ENCODE measurements around the gene LAG3.

LAG3 gene

DNA sequence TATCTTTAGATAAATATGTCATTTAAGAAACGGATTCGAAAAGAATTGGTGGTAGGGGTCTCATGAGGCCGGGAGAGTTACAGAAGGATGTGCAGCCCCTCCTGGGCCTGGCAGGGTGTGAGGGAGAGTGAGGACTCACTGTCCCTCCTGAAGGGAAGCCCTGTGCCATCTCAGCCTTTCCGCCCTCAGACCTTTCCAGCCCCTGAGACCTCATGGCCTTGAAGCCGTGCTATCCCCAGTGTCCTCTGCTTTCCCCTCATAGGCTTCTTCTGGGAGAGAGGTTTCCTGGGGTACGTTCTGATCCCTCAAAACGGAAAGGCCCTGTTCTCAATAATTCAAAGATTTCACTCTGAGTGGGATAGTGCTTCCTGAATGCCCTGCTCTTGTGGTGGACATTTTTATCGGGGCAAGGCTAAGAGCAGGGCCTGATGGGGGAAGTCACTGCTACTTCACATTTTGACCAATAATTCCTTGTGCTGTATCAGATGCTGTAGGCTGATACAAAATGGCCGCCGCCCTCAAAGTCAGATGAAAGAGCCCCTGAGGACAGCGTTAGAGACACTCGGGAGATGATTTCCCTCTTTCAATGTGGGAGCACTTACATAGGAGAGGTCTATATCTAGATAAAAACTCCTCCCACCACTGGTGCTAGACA is 18.3 kb downstream of the LAG3 start:
- DNase-seq (ENCODE audit: low read depth in 2 of 2), result no peak

DNA sequence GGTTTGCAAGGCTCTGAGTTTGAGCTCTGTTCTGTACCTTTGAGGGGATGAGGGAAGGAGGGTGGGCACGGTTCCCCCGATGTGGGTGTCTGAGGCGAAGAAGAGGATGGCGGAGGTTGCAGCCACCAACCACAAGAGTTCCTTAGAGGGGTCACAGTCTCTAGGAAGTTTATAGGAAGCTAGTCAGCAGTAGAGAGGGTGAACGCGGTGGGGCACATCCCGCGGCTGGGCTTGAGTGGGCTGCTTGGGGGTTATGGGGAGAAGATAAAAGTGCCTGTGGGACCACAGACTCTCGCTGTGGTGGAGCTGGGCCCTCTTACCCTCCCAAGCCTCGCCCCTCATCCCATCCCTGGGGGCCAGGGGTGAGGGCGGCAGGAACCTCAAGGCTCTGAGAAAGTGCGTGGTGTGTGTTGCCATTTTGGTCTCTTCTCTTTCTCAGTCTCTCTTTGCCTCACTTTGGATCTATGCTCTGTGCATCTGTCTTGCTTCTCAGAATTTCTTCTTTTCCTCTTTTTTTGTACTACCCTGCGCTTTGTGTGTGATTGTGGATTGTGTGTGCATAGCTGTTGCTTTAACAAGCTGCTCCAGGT is 19.7 kb downstream of the LAG3 start:
- DNase-seq (ENCODE audit: low read depth in 2 of 2), result no peak

DNA sequence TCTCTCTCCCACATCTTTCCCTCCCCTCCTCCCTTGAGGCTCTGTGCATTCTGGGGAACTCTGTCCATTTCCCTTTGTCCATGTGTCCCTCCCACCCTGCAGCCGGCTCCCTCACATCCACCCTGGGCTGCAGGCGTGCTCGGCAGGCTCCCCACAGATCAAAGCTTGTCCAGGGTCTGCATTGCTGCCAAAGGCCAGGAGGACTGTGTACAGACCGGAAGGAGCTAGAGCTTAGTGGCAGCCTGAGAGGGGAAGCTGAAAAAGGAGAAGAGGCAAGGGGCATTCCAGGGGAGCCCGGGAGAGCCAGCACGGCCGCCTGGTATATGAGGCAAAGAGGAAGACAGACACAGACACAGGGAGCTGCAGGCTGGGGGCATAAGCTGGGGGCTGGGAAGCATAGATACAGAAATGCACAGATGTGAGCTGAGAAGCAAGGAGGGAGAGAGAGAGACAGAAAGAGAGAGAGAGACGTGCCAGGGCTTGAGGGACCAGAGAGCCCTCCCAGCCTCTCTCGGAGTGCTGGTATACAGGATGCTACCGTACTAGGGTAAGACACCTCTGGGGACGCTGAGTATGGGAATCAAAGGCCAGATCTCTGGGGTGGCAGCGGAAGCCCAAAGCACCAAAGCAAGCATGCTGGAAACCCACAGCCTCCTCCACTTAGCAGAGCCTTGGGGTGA is 20.3 kb downstream of the LAG3 start:
- no peak for DNase-seq (ENCODE audit: low read depth in 2 of 2)

DNA sequence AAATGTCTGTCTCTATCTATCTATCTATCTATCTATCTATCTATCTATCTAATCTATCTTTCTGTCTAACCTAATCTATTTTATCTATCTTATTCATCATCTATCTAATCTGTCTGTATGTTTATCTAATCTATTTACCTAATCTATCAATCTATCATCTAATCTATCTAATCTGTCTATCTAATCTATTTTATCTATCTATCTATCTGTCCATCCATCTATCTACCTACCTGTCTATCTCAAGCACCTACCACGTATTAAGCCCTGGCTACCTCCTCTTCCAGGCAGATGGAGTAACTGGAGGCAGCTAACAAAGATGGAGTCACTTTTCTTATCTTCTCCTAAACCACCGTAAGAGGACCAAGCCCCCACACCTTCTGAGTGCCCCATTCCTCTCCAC is 22.8 kb downstream of the LAG3 start:
- no peak for DNase-seq (ENCODE audit: low read depth in 2 of 2)

DNA sequence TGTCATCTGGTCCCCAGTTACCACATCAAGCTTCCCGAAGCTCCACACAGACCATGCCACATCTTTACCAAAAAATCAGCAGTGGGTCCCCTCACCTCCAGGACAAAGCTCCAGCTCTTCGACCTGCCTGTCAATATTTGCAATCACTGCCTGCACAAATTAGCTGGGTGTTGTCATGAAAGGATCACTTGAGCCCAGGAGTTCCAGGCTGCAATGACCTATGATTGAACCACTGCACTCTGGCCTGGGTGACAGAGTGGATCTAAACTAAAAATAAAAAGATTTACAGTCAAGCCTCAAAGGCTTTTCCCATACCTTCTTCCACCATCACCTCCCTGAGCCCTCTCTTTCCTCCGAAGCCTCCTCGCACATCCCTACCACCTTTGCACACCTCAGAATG is 24.3 kb downstream of the LAG3 start:
- no peak for DNase-seq (ENCODE audit: low read depth in 2 of 2)

DNA sequence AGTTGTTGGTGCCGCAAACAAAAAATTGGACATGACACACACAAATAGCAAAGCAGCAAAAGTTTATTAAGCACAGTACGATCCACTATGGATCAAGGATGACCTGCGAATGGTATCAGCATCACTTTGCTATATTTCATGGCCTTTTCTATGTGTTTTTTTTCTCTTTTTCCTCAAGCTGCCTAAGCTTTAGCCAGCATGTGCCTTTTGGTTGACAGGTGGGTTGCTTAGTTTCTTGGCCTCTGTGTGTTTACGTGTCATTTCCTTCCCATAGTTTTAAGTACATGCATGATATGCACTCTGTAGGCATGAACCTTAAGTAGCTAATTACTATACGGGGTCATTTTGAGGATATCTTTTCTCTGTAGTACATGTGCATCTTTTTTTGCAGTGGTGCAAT is 26.8 kb downstream of the LAG3 start:
- no peak for DNase-seq (ENCODE audit: low read depth in 2 of 2)

DNA sequence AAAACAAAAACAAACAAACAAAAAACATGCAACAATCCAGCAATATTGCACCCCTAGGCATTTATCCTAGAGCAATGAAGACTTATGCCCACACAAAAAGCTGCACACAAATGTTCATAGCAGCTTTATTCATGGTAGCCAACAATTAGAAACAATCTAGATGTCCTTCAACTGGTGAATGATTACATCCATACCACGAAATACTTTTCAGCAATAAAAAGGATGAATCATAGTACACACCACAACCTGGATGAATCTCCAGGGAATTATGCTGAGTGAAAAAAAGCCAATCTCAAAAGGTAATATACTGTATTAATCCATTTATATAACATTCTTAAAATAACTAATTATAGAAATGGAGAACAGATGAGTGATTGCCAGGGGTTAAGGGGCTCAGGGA is 34.9 kb downstream of the LAG3 start:
- no peak for DNase-seq (ENCODE audit: low read depth in 2 of 2)

DNA sequence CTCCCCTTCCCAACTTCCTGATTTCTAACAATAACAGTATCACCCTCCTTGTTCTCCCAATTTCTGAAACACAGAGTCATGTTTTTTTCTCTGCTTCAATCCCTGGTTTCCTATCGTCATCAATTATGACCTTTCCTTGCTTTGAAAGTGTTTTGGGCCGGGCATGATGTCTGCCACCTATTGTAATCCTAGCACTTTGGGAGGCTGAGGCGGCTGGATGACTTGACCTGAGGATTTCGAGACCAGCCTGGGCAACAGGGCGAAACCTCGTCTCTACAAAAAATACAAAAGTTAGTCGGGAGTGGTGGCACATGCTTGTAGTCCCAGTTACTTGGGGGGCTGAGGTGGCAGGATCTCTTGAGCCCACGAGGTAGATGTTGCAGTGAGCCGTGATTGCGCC is 36.7 kb downstream of the LAG3 start:
- DNase-seq (ENCODE audit: low read depth in 2 of 2), result no peak

DNA sequence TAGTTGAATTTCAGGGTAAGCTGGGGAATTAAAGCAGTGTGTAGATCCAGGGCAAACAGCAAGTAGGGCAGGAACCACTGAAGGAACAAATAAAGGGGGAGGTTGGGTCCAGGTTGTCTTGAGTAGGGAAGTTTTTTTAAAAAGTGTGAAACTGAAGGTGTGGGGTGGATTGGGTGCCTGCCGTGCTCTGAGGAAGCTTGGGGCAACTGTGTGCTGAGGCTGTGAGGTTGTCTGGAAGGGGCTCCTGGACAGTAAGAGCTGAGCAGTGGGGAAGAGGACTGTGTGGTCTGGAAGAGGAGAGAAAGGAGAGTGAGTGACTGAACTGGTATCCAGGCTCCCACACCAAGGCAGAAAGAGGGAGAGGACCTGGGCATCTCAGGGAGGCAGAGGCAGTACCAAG is 38.4 kb downstream of the LAG3 start:
- no peak for DNase-seq (ENCODE audit: low read depth in 2 of 2)

DNA sequence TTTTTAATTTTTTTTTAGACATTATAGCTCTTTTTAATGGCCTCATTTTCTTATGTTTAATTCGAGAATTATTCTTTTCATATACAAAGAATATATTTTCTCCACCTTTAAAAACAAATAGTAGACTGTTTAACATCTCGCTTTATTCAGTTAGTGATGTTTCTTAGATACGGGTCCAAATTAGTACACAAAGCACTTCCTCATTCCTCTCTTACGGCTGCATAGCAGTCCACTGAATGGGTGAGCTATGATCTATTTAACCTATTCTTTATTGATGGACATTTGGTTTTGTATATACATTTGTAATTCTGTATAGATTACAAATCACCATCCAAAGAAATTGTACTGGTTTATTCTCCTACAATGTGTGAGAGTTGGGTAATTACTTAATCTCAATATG is 41.0 kb downstream of the LAG3 start:
- DNase-seq (ENCODE audit: low read depth in 2 of 2), result no peak

DNA sequence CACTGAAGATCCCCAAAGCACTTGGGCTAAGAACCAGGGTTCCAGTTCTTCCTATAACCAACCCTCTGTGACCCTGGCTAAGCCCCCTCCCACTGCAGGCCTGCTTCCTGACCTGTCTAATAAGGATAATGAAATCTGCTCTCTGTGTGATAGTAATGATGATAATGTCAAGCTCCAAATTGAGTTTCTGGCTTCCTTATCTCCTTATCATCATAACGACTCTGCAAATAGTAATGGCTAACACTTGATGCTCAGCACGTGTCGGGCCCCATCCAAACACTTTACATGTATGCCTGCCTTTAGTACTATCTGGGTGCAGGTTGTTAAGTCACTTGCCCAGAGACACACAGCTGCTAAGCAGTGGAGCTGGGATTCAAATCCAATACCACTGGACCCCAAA is 44.3 kb downstream of the LAG3 start:
- no peak for DNase-seq (ENCODE audit: low read depth in 2 of 2)

DNA sequence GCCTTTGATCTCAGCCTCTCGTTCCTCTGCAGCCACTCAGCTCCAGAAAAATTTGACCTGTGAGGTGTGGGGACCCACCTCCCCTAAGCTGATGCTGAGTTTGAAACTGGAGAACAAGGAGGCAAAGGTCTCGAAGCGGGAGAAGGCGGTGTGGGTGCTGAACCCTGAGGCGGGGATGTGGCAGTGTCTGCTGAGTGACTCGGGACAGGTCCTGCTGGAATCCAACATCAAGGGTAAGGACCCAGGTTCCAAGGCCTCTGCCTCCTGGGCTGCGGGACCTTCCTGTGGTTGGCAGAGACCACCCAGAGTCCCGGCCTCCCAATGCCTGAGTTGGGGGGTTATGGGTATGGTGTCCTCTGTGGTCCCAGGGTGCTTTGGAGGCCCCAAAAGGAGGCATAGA is 44.8 kb downstream of the LAG3 start:
- DNase-seq (ENCODE audit: low read depth in 2 of 2), result no peak

DNA sequence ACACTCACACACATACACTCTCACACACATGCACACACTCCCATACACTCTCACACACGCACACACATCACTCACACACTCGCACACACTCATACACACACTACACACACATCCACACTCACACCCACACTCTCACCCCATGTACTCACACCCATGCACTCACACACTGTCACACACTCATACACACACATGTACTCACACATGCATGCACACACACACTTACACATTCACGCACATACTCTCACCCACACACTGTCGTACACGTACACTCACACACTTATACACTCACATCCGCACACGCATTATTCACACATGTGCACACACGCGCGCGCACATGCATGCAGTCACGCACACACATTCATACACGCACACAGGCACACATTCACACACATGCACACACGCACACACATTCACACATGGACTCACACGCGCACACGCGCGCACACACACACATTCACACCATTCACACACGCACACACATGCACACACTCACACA is 45.4 kb downstream of the LAG3 start:
- DNase-seq (ENCODE audit: low read depth in 2 of 2), result no peak

DNA sequence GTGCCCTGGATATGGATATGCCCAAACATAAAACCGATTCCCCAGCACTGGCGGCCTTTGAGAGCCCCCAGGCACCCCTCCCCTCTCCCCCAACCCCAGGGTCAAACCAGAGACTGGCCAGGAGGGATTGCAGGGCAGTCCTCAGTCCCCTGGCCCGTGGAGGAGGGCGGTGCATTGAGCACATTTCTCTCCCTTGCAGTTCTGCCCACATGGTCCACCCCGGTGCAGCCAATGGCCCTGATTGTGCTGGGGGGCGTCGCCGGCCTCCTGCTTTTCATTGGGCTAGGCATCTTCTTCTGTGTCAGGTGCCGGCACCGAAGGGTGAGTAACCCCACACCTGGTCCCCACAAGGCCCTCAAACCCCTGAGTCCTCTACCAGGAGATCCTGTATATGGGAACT is 45.9 kb downstream of the LAG3 start:
- no peak for DNase-seq (ENCODE audit: low read depth in 2 of 2)

DNA sequence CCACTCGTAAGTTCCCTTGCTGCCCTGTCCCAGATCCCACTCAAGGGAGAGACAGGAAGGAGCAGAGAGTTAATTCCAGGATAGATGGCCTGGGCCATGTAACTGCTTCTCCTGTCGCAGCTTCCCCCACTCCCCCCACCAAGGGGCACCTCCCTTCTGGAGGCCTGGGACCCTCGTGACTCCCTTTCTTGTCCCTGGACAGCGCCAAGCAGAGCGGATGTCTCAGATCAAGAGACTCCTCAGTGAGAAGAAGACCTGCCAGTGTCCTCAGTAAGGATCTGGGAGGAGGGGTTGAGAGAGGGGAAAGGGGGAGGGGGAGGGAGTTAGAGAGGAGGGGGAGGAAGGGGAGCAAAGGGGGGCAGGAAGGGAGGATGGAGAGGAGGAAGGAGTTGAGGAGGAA is 46.3 kb downstream of the LAG3 start:
- DNase-seq (ENCODE audit: low read depth in 2 of 2), result no peak

DNA sequence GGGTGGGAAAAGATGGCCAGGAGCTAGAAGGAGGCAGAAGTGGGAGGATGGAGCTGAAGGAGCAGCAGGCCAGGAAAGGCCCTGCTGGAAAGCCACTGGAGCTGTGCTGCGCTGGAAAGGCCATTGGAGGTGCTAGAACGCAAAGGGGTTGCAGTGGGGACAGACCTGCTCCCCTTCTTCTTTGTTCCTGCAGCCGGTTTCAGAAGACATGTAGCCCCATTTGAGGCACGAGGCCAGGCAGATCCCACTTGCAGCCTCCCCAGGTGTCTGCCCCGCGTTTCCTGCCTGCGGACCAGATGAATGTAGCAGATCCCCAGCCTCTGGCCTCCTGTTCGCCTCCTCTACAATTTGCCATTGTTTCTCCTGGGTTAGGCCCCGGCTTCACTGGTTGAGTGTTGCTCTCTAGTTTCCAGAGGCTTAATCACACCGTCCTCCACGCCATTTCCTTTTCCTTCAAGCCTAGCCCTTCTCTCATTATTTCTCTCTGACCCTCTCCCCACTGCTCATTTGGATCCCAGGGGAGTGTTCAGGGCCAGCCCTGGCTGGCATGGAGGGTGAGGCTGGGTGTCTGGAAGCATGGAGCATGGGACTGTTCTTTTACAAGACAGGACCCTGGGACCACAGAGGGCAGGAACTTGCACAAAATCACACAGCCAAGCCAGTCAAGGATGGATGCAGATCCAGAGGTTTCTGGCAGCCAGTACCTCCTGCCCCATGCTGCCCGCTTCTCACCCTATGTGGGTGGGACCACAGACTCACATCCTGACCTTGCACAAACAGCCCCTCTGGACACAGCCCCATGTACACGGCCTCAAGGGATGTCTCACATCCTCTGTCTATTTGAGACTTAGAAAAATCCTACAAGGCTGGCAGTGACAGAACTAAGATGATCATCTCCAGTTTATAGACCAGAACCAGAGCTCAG is 47.0 kb downstream of the LAG3 start:
- no peak for DNase-seq (ENCODE audit: low read depth in 2 of 2)

DNA sequence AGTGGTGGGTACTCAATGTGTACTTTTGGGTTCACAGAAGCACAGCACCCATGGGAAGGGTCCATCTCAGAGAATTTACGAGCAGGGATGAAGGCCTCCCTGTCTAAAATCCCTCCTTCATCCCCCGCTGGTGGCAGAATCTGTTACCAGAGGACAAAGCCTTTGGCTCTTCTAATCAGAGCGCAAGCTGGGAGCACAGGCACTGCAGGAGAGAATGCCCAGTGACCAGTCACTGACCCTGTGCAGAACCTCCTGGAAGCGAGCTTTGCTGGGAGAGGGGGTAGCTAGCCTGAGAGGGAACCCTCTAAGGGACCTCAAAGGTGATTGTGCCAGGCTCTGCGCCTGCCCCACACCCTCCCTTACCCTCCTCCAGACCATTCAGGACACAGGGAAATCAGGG is 47.8 kb downstream of the LAG3 start:
- no peak for DNase-seq (ENCODE audit: low read depth in 2 of 2)

DNA sequence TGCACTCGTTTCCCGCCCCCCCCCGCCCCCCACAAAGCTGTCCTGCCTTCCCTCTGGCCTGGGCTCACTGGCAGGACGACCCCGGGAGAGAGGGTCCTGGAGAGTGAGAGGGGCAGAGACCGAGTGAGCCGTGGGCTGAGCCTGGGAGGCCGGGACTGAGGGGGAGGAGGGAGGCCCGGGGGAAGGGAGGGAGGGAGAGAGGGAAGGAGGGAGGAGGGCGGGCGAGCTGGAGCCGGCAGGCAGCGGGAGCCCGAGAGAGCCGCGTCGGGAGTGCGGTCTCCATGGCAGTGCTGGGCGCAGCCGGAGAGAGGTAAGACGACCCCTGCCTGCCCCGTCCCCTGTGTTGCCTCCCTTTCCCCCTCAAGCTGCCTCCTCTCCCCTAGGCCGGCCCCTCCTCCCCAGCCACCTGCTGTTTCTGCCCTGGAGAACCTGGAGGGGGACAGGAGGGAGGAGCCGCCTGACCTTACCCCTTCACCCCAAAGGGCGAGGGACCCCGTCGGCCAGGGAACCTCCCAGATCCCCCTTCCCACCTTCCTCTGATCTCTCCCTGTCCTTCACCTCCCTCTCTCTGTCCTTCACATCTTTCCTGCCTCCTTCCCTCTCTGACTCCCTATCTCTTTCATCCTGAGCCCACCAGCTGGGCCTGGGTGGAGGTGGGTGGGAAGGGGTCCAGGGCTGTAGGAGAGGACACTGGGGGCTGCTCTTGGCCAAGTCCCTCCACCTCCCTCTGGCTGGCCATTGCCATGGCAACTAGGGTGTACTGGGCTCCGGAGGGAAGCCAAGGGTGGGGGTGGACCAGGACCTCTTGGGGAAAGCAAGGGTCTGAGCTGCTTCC is 49.5 kb downstream of the LAG3 start, which contains the start of gene GPR162:
Gene GPR162 (plus strand): TSS at position 231 of the 835 bp plus-strand sequence. CDS start 2,078 bp downstream, outside the sequence.
- DNase-seq (ENCODE audit: low read depth in 2 of 2), result no peak

DNA sequence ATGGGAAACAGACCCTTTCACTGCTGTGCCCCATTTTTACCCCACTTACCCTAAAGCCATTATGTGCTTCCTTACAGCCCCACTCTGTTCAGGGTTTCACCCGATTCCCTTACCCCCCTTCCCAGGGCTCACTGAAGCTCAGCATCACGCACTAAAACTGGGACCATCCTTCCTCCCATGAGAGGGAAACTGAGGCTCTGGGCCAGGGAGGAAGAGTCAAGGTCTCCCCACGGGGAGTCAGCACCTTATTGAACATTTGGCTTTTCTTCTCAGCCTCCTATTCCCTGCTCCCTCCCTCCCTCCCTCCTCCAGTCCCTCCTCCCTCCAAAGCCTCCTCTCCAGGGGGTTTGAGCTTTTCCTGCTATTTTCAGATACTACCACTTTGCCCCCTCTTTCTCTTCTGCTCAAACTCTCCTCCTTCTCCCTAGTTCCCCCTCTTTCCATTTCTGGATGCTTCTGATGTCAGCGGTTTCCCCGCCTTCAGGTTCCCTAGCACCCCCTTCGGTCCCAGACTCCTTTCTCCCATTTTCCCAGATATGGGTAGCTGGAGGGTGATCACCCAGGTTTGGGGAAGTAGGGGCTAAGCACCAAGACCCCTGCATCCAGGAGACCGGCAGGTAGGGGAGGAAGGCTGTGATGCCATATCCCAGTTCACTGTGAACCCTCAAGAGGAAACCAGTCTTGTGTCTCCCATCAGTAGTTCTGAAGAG is 50.3 kb downstream of the LAG3 start:
- no peak for DNase-seq (ENCODE audit: low read depth in 2 of 2)
